Fibroblast of lung (primary cell): Measurements from ENCODE around the gene CCDC60. TPM values are rescaled to one million over a fixed set of nuclear protein-coding genes. Genes with fewer than 3 reads are reported as not detected.

Experiments
- DNase-seq, 2 donors: peaks; one replicate each; pipeline versions ENCODE4 v3.0.0 to v3.0.0-alpha.2; 2010; ENCODE audit warnings: low read depth in 2 of 2
- H2AFZ ChIP-seq: 2 replicates; pipeline ENCODE4 v1.5.1; 2012; ENCODE audit warnings: low read length, control low read depth, inconsistent platforms
- H3K27ac ChIP-seq: 2 replicates; pipeline ENCODE4 v1.5.1; 2011; ENCODE audit warnings: low read length, control low read depth; ENCODE audit not compliant: insufficient read depth
- H3K27me3 ChIP-seq: 2 replicates; pipeline ENCODE4 v1.5.1; 2011; ENCODE audit warnings: mild to moderate bottlenecking, low read length; ENCODE audit not compliant: control insufficient read depth, insufficient read depth
- H3K36me3 ChIP-seq: 2 replicates; pipeline ENCODE4 v1.5.1; 2011; ENCODE audit warnings: low read length; ENCODE audit not compliant: control insufficient read depth, insufficient read depth
- H3K4me1 ChIP-seq: 2 replicates; pipeline ENCODE4 v1.5.1; 2011; ENCODE audit warnings: low read length; ENCODE audit not compliant: control insufficient read depth, insufficient read depth; ENCODE audit errors: extremely low read depth
- H3K4me2 ChIP-seq: 2 replicates; pipeline ENCODE4 v1.5.1; 2011; ENCODE audit warnings: low read length, control low read depth; ENCODE audit not compliant: insufficient read depth; ENCODE audit errors: extremely low read depth
- H3K4me3 ChIP-seq, 4 experiments: fragments of 200-600 bp in 1 of 4; sonication (generic) in 1 of 4; replicated peaks in 1 of 4; 2 replicates each; pipeline ENCODE4 v1.5.1; 2011 to 2016; ENCODE audit warnings: low read length in 4 of 4, low read depth in 3 of 4, mild to moderate bottlenecking in 3 of 4, control low read depth in 2 of 4, inconsistent platforms in 1 of 4, mixed read lengths in 1 of 4; ENCODE audit not compliant: insufficient read depth in 1 of 4; ENCODE audit errors: control extremely low read depth in 1 of 4
- H3K79me2 ChIP-seq: 2 replicates; pipeline ENCODE4 v1.5.1; 2012; ENCODE audit warnings: mild to moderate bottlenecking, low read length, inconsistent platforms; ENCODE audit not compliant: control insufficient read depth, insufficient read depth
- H3K9ac ChIP-seq: 2 replicates; pipeline ENCODE4 v1.5.1; 2011; ENCODE audit warnings: mild to moderate bottlenecking, low read length, control low read depth; ENCODE audit not compliant: insufficient read depth
- H3K9me3 ChIP-seq: 2 replicates; pipeline ENCODE4 v1.5.1; 2012; ENCODE audit warnings: low read depth, low read length; ENCODE audit not compliant: control insufficient read depth, insufficient read depth
- H4K20me1 ChIP-seq: 2 replicates; pipeline ENCODE4 v1.5.1; 2011; ENCODE audit warnings: low read length; ENCODE audit not compliant: control insufficient read depth, insufficient read depth; ENCODE audit errors: extremely low read depth
- CTCF ChIP-seq, 2 donors: IDR thresholded peaks in 1 of 2; conservative IDR thresholded peaks in 1 of 2; 1 replicate in 1 of 2; 2 replicates in 1 of 2; pipeline ENCODE4 v1.5.1; 2011 to 2012; ENCODE audit warnings: low read length in 2 of 2, control low read depth in 1 of 2, inconsistent platforms in 1 of 2, low read depth in 1 of 2, mild to moderate bottlenecking in 1 of 2
- EZH2 ChIP-seq: IDR thresholded peaks from 2 replicates; pipeline ENCODE4 v1.5.1; 2012; ENCODE audit warnings: low read length, control low read depth, mild to moderate bottlenecking; ENCODE audit errors: missing control alignments
- polyA plus RNA-seq, 2 donors: library from polyadenylated mRNA; depleted of rRNA in 1 of 2; stranded (reverse) in 1 of 2; unstranded in 1 of 2; fragments of >200 nt; gene quantifications; 2 replicates each; pipeline ENCODE4 v1.2.1, GENCODE V29; 2011 to 2012; ENCODE audit warnings: missing spikeins in 1 of 2
- total RNA-seq: library from RNA; depleted of rRNA; stranded (reverse); fragments of >200 nt; gene quantifications from 2 replicates; pipeline ENCODE4 v1.2.1, GENCODE V29; 2014

Gene CCDC60
- total and polyA plus RNA-seq, 2 donors (not counting 1 experiment from before 2014, with no cell fraction given) = not detected

GRCh38 chr12:119363037-119363436, 28.5 kb downstream of the CCDC60 start:
- Histone ChIP-seq H2AFZ (no peak overlapping the region), H3K9me3 (no peaks in the 10 kb centered on the region), H3K4me3 (no peak overlapping the region), H3K4me1 (no peaks in the 10 kb centered on the region), H3K27ac (no peak overlapping the region), H3K9ac (no peak overlapping the region), H4K20me1 (no peaks in the 10 kb centered on the region), H3K4me2 (no peak overlapping the region), H3K36me3 (no peaks in the 10 kb centered on the region), H3K27me3 (no peaks in the 10 kb centered on the region), H3K79me2 (no peaks in the 10 kb centered on the region)
- no peak for DNase-seq
- TF ChIP-seq EZH2 = no peak
- TF ChIP-seq CTCF (conservative IDR thresholded peaks at IDR 0.05 in 1 of 2, IDR thresholded peaks at IDR 0.05 in 1 of 2; ENCODE audit: low read depth in 1 of 2, low read length in 2 of 2) = no peak

- DNase-seq = no peak
- H3K36me3 ChIP-seq = no peaks in the 10 kb centered on the region
- TF ChIP-seq CTCF (conservative IDR thresholded peaks at IDR 0.05 in 1 of 2, IDR thresholded peaks at IDR 0.05 in 1 of 2; ENCODE audit: low read depth in 1 of 2, low read length in 2 of 2) (no peak), EZH2 (no peak)
- H2AFZ ChIP-seq = no peak overlapping the region
- no peaks in the 10 kb centered on the region for H3K27me3 ChIP-seq
- H3K4me3 ChIP-seq = no peak overlapping the region
- H3K9me3 ChIP-seq = no peaks in the 10 kb centered on the region
- no peaks in the 10 kb centered on the region for H4K20me1 ChIP-seq
- H3K4me1 ChIP-seq = no peaks in the 10 kb centered on the region
- no peak overlapping the region for H3K27ac ChIP-seq
- no peak overlapping the region for H3K9ac ChIP-seq
- H3K79me2 ChIP-seq = no peaks in the 10 kb centered on the region
- H3K4me2 ChIP-seq = no peak overlapping the region
Measured at GRCh38 chr12:119363490-119363889, 29.0 kb downstream of the CCDC60 start.

- Histone ChIP-seq H3K36me3 (no peaks in the 10 kb centered on the region), H3K79me2 (no peaks in the 10 kb centered on the region), H3K27ac (no peak overlapping the region), H2AFZ (no peak overlapping the region), H3K4me3 (no peak overlapping the region), H3K4me2 (no peak overlapping the region), H3K9ac (no peak overlapping the region), H3K27me3 (no peaks in the 10 kb centered on the region), H4K20me1 (no peaks in the 10 kb centered on the region), H3K4me1 (no peaks in the 10 kb centered on the region), H3K9me3 (no peaks in the 10 kb centered on the region)
- no peak for DNase-seq
- TF ChIP-seq CTCF (conservative IDR thresholded peaks at IDR 0.05 in 1 of 2, IDR thresholded peaks at IDR 0.05 in 1 of 2; ENCODE audit: low read depth in 1 of 2, low read length in 2 of 2) (no peak), EZH2 (no peak)
Measured at GRCh38 chr12:119365451-119365850, 30.9 kb downstream of the CCDC60 start.
